HG03159 (cell line): ENCODE data around the gene ARPC2.
"Not testable (repeated sequence)": the region's sequence is repeated elsewhere in the genome, so short reads cannot be mapped to it uniquely, and the experiment has no call there.

Experiments used
- ATAC-seq: cut with Tn5 transposase; IDR thresholded peaks from one replicate; pipeline ENCODE4 v1.9.1; 2021; ENCODE audit warnings: mild to moderate bottlenecking, moderate library complexity; ENCODE audit not compliant: unreplicated experiment

Gene ARPC2

GRCh38 chr2:218269900-218270720 lies 53.1 kb downstream of the ARPC2 start, which contains the start of the genes AAMP and PNKD:
AAMP (minus strand) TSS chr2:218270137; CDS start chr2:218270086, 51 bp downstream.
PNKD (plus strand) TSS chr2:218270519; CDS start chr2:218270536, 17 bp downstream.
- peak; percentile 88 for ATAC-seq

GRCh38 chr2:218270721-218271486 lies 53.9 kb downstream of the ARPC2 start:
- ATAC-seq: no peak

DNA sequence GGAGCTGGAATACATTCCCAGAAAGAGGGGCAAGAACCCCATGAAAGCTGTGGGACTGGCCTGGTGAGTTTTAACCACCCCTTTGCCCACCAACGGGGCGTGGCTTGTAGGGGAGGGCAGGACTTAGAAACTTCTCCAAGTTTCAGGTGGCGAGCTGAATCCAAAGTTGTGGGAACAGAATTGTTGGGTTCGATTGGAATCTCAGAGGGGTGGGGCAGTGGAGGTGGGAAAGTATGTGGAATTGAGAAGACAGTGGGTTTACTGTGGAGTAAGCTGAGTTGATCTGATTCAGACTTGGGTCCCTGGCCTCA lies 54.5 kb downstream of the ARPC2 start:
- ATAC-seq: no peak

DNA sequence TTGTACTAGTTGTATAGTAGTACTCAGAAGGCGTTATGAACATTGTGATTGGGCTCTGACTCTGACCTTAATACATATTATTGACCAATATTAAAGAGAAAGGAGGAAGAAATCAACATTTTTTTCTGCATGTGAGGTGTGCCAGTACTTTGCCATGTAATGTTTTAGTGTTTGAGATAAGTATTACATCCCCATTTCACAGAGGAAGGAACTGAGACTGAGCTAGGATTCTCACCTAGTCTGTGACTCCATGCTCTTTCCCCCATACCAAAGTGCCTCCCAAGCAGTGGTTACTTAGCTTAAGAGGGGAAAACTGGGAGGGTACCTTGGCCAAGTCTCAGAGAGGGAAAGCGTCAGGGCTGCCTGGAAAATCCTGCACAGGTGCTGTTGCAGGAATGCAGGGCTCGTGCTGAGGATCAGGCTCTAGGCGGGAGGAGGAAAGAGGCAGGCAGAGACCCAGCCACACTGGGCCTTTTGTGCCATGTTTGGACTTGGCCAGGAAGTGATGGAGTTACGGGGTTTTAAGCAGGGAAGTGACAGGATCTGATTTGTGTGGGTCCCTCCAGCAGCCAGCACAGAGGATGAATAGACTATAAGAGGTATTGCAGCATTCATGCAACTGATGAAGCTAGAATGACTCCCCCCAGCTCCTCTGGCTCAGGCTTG lies 55.0 kb downstream of the ARPC2 start:
- ATAC-seq: no peak

GRCh38 chr2:218272531-218273212 lies 55.7 kb downstream of the ARPC2 start:
- ATAC-seq: peak; percentile 32

GRCh38 chr2:218273214-218273907 lies 56.4 kb downstream of the ARPC2 start:
- not testable (repeated sequence) for ATAC-seq

DNA sequence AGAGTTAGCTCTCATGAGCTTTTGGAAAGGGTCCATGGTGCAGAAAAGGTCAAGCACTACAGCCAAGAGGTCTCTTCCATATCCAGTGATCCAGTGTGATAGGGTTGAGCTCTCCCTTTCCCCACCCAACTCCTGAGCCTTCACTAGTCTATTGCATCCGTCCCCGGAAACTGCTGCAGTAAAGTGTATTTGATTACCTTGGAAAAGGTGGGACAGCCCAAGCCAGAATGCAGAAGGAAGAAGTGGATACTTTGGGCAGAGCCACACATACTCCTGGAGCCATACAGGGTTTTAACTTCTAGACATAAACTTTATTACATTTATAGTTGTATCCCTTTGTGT lies 56.9 kb downstream of the ARPC2 start:
- no peak for ATAC-seq

- ATAC-seq: no peak
These were observed 57.6 kb downstream of the ARPC2 start for GRCh38 chr2:218274586-218274985.

DNA sequence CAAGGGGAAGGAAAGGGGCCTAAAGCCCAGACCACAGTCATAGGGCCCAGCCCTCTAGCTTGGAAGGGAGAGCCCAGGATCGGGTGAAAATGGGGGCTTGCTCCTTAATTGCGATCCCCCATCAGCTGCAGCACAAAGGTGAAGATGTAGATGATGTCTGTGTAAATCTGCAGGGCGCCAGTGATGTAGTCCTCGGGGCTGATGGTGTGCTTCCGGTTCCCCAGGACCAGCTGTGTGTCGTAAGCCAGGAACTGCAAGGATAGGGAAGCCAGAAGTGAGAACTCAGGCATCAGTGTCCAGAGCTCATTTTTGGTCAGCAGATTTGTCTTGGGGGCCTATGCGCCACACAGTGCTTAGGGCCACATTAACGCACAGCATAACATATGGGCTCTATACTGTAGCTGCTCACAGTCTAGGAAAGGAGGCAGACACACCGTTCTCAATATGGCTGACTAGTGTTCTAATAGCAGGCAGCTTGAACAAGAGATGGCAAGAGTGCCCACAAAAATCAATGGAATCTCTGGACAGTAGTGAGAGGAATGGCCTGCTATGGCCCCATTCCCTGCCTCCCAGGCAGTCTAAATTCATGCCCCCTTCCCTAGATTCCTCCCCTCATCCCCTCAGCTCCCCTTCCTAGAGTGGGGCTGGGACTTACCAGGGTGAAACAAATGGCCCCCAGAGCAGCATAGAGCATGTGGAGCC lies 58.5 kb downstream of the ARPC2 start:
- no peak for ATAC-seq

- ATAC-seq: no peak
These were observed 60.2 kb downstream of the ARPC2 start for GRCh38 chr2:218276986-218277755.

DNA sequence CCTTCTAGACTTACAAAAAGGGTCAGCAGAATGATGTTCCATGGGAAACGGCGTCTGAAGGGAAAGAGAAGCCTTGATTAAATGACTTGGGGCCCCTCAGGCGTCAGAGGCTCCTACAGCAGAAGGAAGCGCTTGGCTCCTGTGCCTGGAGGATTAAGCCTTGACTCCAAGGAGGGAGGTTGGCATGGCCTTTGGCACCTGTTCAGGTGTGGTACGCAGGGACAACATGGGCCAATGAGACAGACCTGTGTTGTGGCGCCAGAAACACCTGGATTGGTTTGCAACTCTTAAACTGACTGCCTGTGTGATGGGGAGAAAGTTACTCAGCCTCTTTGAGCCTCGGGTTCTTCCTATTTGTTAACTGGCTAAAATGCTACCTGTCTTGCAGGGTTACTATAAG lies 60.9 kb downstream of the ARPC2 start:
- no peak for ATAC-seq

GRCh38 chr2:218278531-218279360 lies 61.8 kb downstream of the ARPC2 start:
- ATAC-seq: no peak

DNA sequence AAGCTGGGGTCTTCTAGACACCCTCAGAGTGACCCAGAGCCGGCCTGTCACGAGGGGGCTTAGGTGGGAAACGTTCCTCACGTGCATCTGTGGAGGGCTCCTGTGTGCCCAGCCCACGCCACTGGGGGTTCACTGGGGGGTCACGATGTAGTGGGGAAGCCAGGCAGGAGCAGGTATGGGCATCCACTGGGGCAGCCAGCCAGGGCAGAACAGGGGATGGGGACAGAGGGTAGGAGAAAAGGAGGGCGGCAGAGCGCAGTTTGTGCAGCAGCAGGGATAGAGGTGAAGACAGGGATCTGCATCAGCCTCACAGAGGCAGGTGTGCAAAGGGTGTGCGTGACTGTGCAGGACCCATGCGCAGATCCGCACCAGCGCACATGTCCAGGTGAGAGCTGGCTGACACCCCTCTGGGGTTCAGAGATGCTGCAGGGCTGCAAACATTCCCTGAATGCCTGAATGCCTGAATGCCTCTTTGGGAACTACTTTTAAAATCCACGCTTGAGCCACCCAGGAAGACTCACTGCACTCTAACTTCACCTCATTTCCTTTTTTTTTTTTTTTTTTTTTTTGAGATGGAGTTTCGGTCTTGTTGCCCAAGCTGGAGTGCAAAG lies 63.4 kb downstream of the ARPC2 start:
- ATAC-seq: no peak

GRCh38 chr2:218281449-218281848 lies 64.5 kb downstream of the ARPC2 start:
- no peak for ATAC-seq

- ATAC-seq: no peak
These were observed 65.4 kb downstream of the ARPC2 start for GRCh38 chr2:218282173-218282991.

- ATAC-seq: no peak
These were observed 67.3 kb downstream of the ARPC2 start for GRCh38 chr2:218284106-218284811.
